Mesothelial cell of epicardium (in vitro differentiated cells): ENCODE measurements around the gene OLR1. TPM values are rescaled to one million over a fixed set of nuclear protein-coding genes. Genes with fewer than 3 reads are reported as not detected.
"Not testable (repeated sequence)": the region's sequence is repeated elsewhere in the genome, so short reads cannot be mapped to it uniquely, and the experiment has no call there.

Experiments
- DNase-seq, 2 experiments: peaks; one replicate each; pipeline ENCODE4 v3.0.0; 2021; ENCODE audit warnings: low spot score in 2 of 2; ENCODE audit not compliant: unreplicated experiment in 2 of 2
- H3K27ac Mint-ChIP-seq: 2 replicates; pipeline ENCODE4 v1.8.0; 2021; ENCODE audit warnings: mixed read lengths
- H3K27me3 Mint-ChIP-seq: 2 replicates; pipeline ENCODE4 v1.8.0; 2021; ENCODE audit warnings: low read depth, mixed read lengths
- H3K36me3 Mint-ChIP-seq: 2 replicates; pipeline ENCODE4 v1.8.0; 2021; ENCODE audit warnings: mixed read lengths
- H3K4me1 Mint-ChIP-seq: 2 replicates; pipeline ENCODE4 v1.8.0; 2021; ENCODE audit warnings: mixed read lengths
- H3K4me3 Mint-ChIP-seq: 2 replicates; pipeline ENCODE4 v1.8.0; 2021; ENCODE audit warnings: mild to moderate bottlenecking, moderate library complexity, mixed read lengths
- H3K9me3 Mint-ChIP-seq: 2 replicates; pipeline ENCODE4 v1.8.0; 2021; ENCODE audit warnings: mixed read lengths
- total RNA-seq: library from RNA; stranded (reverse); gene quantifications from 3 replicates; pipeline ENCODE4 v1.2.1, GENCODE V29; 2021
- TF ChIP-seq, protein P1 (sequence below): fragments of 200-600 bp; sonication (generic); IDR thresholded peaks from one replicate; pipeline ENCODE4 v1.5.0; 2021; ENCODE audit warnings: antibody characterized with exemption; ENCODE audit not compliant: unreplicated experiment

Gene OLR1
- 1.3 to 1.7 TPM (median 1.4 TPM) in 3 replicates for total RNA-seq

DNA sequence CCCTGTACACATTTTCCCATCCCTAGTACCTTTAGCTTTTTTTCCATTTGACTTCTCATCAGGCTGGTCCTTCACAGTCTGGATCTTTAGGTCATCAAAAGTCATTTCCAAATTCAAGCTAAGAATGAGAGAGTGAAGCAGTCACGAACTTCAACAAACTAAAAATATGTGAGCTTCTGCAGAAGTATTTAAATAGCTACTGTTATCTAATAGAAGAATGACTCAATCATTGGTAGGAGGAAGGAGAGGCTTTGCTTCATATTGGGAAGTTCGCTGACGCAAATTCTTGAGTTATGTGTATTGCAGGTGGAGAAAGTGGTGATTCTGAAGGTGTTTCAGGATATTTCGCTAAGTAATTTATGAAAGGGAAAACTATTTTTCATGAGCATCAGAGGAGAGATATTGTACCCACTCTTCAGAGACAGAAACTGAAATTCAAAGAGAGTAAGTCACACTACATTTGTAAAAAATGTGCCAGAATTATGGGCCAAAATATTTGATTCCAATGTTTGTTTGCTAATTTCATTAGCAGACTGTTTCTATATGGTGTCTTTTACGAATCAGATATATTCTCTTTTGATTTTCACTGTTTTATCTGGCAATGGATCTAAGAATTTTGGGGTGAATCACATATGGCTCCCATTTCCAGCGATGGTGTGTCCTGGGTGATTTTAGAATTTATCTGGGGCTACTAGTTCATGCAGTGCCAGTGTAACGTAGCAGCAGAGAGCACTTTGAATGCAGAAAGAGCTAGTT, at the start of gene OLR1:
Gene OLR1 (minus strand): TSS at position 160 of the 756 bp plus-strand sequence. CDS start 55 bp downstream, at position 105.
- Mint-ChIP-seq H3K4me3 (no peak within 1 kb of the TSS), H3K9me3 (no peaks in the 10 kb centered on the region), H3K36me3 (no peaks in the 10 kb centered on the region), H3K27me3 (no peaks in the 10 kb centered on the region), H3K4me1 (peaks cover 32% of the 10 kb centered on the region), H3K27ac (no peak within 1 kb of the TSS)
- TF ChIP-seq, protein P1, sequence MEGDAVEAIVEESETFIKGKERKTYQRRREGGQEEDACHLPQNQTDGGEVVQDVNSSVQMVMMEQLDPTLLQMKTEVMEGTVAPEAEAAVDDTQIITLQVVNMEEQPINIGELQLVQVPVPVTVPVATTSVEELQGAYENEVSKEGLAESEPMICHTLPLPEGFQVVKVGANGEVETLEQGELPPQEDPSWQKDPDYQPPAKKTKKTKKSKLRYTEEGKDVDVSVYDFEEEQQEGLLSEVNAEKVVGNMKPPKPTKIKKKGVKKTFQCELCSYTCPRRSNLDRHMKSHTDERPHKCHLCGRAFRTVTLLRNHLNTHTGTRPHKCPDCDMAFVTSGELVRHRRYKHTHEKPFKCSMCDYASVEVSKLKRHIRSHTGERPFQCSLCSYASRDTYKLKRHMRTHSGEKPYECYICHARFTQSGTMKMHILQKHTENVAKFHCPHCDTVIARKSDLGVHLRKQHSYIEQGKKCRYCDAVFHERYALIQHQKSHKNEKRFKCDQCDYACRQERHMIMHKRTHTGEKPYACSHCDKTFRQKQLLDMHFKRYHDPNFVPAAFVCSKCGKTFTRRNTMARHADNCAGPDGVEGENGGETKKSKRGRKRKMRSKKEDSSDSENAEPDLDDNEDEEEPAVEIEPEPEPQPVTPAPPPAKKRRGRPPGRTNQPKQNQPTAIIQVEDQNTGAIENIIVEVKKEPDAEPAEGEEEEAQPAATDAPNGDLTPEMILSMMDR: no peak
- DNase-seq: no peak

DNA sequence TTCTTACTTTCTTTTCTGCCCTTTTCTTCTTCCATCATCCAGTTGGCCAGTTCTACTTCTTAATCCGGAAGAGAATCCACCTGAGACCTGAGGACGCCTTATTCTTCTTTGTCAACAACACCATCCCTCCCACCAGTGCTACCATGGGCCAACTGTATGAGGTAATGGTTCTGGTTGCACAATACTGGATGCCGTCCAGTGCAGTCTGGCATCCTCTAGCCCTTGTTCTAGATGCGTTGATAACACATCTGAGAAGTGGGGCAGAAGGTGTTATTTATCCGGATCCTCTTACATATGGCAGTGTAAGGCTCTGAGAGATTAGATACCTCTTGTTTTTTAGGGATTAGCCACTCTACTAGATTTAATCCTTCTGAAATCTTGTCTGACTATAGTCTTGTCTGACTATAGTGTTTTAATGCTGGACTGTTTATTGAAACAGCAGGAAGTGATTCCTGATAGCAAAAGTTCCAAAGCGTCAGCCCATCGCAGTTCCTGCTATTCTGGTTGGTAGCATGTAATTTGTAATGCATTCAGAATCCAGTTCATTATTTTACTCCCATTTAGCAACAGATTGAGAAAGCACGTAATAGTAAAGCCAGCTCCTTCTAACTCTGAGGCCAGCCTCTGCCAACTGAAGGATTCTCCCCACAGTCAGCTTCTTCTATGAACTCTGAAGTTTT, 48.6 kb upstream of the OLR1 start:
- DNase-seq: no peak
- H3K4me1 Mint-ChIP-seq: peaks cover 1% of the 10 kb centered on the region
- no peak overlapping the region for H3K4me3 Mint-ChIP-seq
- no peaks in the 10 kb centered on the region for H3K27me3 Mint-ChIP-seq
- TF ChIP-seq, protein P1: no peak
- H3K9me3 Mint-ChIP-seq: no peaks in the 10 kb centered on the region
- H3K36me3 Mint-ChIP-seq: peaks cover 50% of the 10 kb centered on the region
- peak overlapping the region; percentile 17 for H3K27ac Mint-ChIP-seq

DNA sequence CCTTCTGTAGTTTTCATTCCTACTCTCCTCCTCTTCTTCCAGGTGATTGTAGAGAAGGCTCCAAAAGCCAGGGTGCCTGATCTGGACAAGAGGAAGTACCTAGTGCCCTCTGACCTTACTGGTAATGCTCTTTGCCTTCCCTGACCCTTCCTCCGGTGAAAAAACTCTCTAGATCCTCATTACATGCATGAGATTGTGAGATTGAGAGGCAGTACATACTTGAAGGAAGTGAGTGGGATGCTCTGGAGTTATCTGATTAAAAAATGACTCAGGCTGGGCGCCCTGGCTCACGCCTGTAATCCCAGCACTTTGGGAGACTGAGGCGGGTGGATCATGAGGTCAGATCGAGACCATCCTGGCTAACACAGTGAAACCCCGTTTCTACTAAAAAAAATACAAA, 46.1 kb upstream of the OLR1 start:
- TF ChIP-seq, protein P1: no peak
- Mint-ChIP-seq H3K27me3 (no peaks in the 10 kb centered on the region), H3K27ac (peak overlapping the region; percentile 33), H3K4me3 (no peak overlapping the region), H3K9me3 (no peaks in the 10 kb centered on the region), H3K4me1 (peaks cover 14% of the 10 kb centered on the region), H3K36me3 (peaks cover 31% of the 10 kb centered on the region)
- DNase-seq: no peak

DNA sequence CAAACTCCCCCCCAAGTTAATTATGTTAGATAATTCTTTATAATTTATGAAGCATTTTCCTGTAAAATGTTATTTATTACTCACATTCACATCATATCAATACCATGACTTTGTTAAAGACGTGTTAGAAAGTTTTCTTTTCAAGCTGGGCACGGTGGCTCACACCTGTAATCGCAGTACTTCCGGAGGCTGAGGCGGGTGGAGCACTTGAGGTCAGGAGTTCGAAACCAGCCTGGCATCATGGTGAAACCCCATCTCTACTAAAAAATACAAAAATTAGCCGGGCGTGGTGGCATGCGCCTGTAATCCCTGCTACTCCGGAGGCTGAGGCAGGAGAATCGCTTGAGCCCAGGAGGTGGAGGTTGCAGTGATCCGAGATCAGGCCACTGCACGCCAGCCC, 44.0 kb upstream of the OLR1 start:
- Mint-ChIP-seq H3K4me1 (peaks cover 22% of the 10 kb centered on the region), H3K27ac (peak overlapping the region; percentile 100), H3K36me3 (peaks cover 12% of the 10 kb centered on the region)
- not testable (repeated sequence) for DNase-seq, H3K27me3 Mint-ChIP-seq, H3K4me3 Mint-ChIP-seq, H3K9me3 Mint-ChIP-seq

DNA sequence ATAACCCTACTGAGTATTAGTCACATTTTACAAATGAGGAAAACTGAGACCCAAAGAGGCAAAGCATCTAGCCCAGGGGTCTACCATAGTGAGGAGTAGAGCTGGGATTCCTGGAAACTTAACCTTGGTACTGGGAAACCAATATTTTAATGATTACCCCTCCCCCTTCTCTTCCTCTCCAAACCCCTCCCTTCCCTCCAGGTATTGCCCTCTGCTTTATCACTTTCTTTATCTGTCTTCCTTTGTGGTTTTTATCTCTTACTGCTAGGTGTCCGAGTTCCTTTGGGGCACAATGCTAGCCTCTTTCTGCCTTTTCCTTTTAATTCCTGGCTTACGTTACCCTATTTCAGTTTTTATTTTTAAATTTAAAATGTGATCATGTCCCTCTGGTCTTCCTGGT, 43.5 kb upstream of the OLR1 start:
- Mint-ChIP-seq H3K9me3 (no peaks in the 10 kb centered on the region), H3K36me3 (peaks cover 7% of the 10 kb centered on the region), H3K4me3 (peak overlapping the region; percentile 98), H3K4me1 (peaks cover 22% of the 10 kb centered on the region), H3K27me3 (no peaks in the 10 kb centered on the region), H3K27ac (peak overlapping the region; percentile 100)
- TF ChIP-seq, protein P1: no peak
- DNase-seq: no peak

DNA sequence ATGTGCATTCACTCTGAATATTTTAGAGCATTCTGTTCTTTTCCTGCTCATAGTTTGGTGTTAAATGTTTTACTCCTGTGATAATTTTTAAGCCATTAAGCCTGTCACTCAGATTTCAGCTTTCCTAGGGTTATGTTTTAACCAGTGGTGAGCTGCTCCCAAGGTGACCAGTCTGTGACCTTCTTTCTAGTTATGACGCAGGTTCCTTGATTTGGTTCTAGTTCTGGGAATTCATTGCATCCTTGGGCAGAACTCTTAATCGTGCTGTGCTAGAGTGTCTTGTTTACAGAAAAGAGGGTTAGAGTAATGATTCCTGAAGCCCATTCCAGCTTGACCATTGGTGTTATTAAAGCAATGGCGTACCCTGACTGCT, 42.9 kb upstream of the OLR1 start:
- TF ChIP-seq, protein P1: no peak
- no peaks in the 10 kb centered on the region for H3K9me3 Mint-ChIP-seq
- H3K4me3 Mint-ChIP-seq: peak overlapping the region; percentile 98
- peaks cover 2% of the 10 kb centered on the region for H3K36me3 Mint-ChIP-seq
- no peaks in the 10 kb centered on the region for H3K27me3 Mint-ChIP-seq
- H3K4me1 Mint-ChIP-seq: peaks cover 22% of the 10 kb centered on the region
- peak overlapping the region; percentile 100 for H3K27ac Mint-ChIP-seq
- no peak for DNase-seq
